Measurements from ENCODE around the gene ARHGEF9. TPM values are rescaled to one million over a fixed set of nuclear protein-coding genes. Genes with fewer than 3 reads are reported as not detected.

Gene ARHGEF9
- total and polyA plus RNA-seq, 10 donors, result 8.3 to 29.8 (median 16.6) TPM

DNA sequence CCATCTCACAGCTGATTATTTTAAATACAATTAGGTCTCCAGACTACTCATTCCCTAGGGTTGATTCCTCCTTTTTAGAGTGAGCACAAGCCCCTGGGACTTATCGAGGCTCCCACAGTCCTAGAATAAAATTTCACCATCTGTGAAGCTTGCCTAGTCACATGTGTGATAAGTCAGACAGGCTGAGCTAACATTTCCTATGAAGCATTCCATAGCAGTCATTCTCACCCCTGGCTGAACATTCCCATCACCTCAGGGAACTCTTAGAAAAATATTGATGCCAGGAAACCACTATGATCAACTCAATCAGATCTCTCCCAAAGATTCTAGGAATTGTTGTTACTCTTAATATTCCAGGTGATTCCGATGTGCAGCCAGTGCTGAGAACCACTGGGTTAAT, 37.7 kb downstream of the ARHGEF9 start:
- DNase-seq, result no peak
- H3K9me3 ChIP-seq, result no peaks in the 10 kb centered on the region
- H3K27me3 ChIP-seq (replicated peaks in 1 of 7), result no peaks in the 10 kb centered on the region
- WGBS, 5 donors, result 60 to 85% (median 72%) methylated on average over 2 of the region's 2 CpGs
- TF ChIP-seq POLR2A (IDR thresholded peaks at IDR 0.05), result no peak
- H3K4me3 ChIP-seq, result no peak overlapping the region
- no peaks in the 10 kb centered on the region for H3K36me3 ChIP-seq
- peaks cover 0 to 31% (median 0%) of the 10 kb centered on the region in 6 donors for H3K4me1 ChIP-seq
- H3K27ac ChIP-seq, result no peak overlapping the region
- intact Hi-C loops (cut with DNase I; ENCODE audit: low total_unique reads), result no loop called here

- H3K9me3 ChIP-seq, result no peaks in the 10 kb centered on the region
- H3K27ac ChIP-seq, result peak overlapping the region in 2 of 8 donors; percentile 15 to 57
- WGBS, 5 donors, result 33 to 49% (median 43%) methylated on average over 3 of the region's 3 CpGs
- H3K36me3 ChIP-seq, result no peaks in the 10 kb centered on the region
- no peaks in the 10 kb centered on the region for H3K27me3 ChIP-seq (replicated peaks in 1 of 7)
- no peak overlapping the region for H3K4me3 ChIP-seq
- no peak for DNase-seq
- peaks cover 0 to 25% (median 0%) of the 10 kb centered on the region in 6 donors for H3K4me1 ChIP-seq
- TF ChIP-seq POLR2A (IDR thresholded peaks at IDR 0.05) (no peak), POLR2AphosphoS5 (IDR thresholded peaks at IDR 0.05) (no peak), CTCF (IDR thresholded peaks at IDR 0.05 in 8 of 11, conservative IDR thresholded peaks at IDR 0.05 in 3 of 11) (no peak)
- intact Hi-C loops (cut with DNase I; ENCODE audit: low total_unique reads), result no loop called here
Measured at GRCh38 chrX:63746715-63747114, 38.3 kb downstream of the ARHGEF9 start.

GRCh38 chrX:63746278-63746677, 38.7 kb downstream of the ARHGEF9 start:
- intact Hi-C loops (cut with DNase I; ENCODE audit: low total_unique reads), result no loop called here
- Histone ChIP-seq H3K4me1 (peaks cover 0 to 25% (median 0%) of the 10 kb centered on the region in 6 donors), H3K9me3 (no peaks in the 10 kb centered on the region), H3K27me3 (replicated peaks in 1 of 7) (no peaks in the 10 kb centered on the region), H3K36me3 (no peaks in the 10 kb centered on the region), H3K4me3 (no peak overlapping the region), H3K27ac (peak overlapping the region in 3 of 8 donors; percentile 23 to 57 (median 28))
- 30 to 44% (median 37%) methylated on average over 1 of the region's 1 CpG for WGBS, 5 donors
- no peak for DNase-seq
- TF ChIP-seq POLR2A (IDR thresholded peaks at IDR 0.05) (no peak), CTCF (IDR thresholded peaks at IDR 0.05 in 8 of 11, conservative IDR thresholded peaks at IDR 0.05 in 3 of 11) (no peak), POLR2AphosphoS5 (IDR thresholded peaks at IDR 0.05) (no peak)

DNA sequence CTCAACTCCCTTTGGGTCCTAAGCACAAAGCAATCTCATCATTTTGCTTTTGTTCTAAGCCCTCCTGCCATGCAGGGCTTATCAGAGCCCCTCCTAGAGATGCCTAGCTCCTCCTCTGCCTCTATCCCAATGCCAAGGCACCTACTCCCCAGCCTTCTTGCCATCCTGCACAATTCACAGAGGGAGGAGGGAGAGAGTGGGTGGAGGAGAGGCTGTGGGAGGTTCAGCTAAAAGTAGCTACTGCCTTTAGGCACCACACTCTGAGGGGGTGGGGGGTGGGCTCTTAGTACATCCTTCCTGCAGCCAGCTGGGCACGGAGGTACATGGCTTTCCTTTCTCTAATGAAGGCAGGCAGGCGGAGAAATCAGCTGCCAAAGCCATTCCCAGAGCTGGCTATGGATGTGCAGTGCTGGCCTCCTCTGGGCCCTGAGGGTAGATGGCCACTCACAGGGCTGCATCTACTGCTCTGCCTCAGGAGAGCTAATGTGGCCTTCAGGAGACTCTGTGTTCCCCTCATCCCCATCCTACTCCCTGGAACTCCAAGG, 40.1 kb downstream of the ARHGEF9 start:
- H3K27me3 ChIP-seq (replicated peaks in 1 of 7), result no peaks in the 10 kb centered on the region
- no peak for DNase-seq
- H3K4me3 ChIP-seq, result no peak overlapping the region
- H3K4me1 ChIP-seq, result peaks cover 0 to 25% (median 0%) of the 10 kb centered on the region in 6 donors
- TF ChIP-seq POLR2AphosphoS5 (IDR thresholded peaks at IDR 0.05), result no peak
- no peak for TF ChIP-seq POLR2A (IDR thresholded peaks at IDR 0.05)
- TF ChIP-seq CTCF (IDR thresholded peaks at IDR 0.05 in 8 of 11, conservative IDR thresholded peaks at IDR 0.05 in 3 of 11), result no peak
- H3K9me3 ChIP-seq, result no peaks in the 10 kb centered on the region
- no peaks in the 10 kb centered on the region for H3K36me3 ChIP-seq
- 20 to 57% (median 36%) methylated on average over 1 to 2 of the region's 2 CpGs for WGBS, 5 donors
- intact Hi-C loops (cut with DNase I; ENCODE audit: low total_unique reads), result no loop called here
- H3K27ac ChIP-seq, result peak overlapping the region in 1 of 8 donors; percentile 57
